Activated T-cell treated with anti-CD3 and anti-CD28 coated beads, Interleukin-2, amount 50 U/mL, for 1 hour (primary cell): ENCODE results near the gene SH3BP4.
"Not testable (repeated sequence)": the region's sequence is repeated elsewhere in the genome, so short reads cannot be mapped to it uniquely, and the experiment has no call there.

Experiments used
- DNase-seq: peaks from one replicate; pipeline ENCODE4 v3.0.0-alpha.2; 2020

SH3BP4 gene

GRCh38 chr2:234999740-235000425 is 48.1 kb downstream of the SH3BP4 start:
- DNase-seq: no peak

- DNase-seq: no peak
These were observed 48.8 kb downstream of the SH3BP4 start for GRCh38 chr2:235000426-235001236.

GRCh38 chr2:235001237-235002133 is 49.7 kb downstream of the SH3BP4 start:
- DNase-seq: no peak

- DNase-seq: no peak
These were observed 50.6 kb downstream of the SH3BP4 start for GRCh38 chr2:235002198-235003095.

- no peak for DNase-seq
These were observed 51.4 kb downstream of the SH3BP4 start for GRCh38 chr2:235003096-235003775.

- no peak for DNase-seq
These were observed 52.6 kb downstream of the SH3BP4 start for GRCh38 chr2:235004329-235004903.

- DNase-seq: no peak
These were observed 53.2 kb downstream of the SH3BP4 start for GRCh38 chr2:235005023-235005422.

GRCh38 chr2:235005603-235006259 is 53.9 kb downstream of the SH3BP4 start:
- DNase-seq: no peak

GRCh38 chr2:235006461-235006860 is 54.6 kb downstream of the SH3BP4 start:
- no peak for DNase-seq

- DNase-seq: no peak
These were observed 55.2 kb downstream of the SH3BP4 start for GRCh38 chr2:235006986-235007385.

- no peak for DNase-seq
These were observed 56.0 kb downstream of the SH3BP4 start for GRCh38 chr2:235007664-235008457.

- DNase-seq: no peak
These were observed 56.8 kb downstream of the SH3BP4 start for GRCh38 chr2:235008584-235009044.

- DNase-seq: no peak
These were observed 57.3 kb downstream of the SH3BP4 start for GRCh38 chr2:235009081-235009480.

- DNase-seq: no peak
These were observed 58.4 kb downstream of the SH3BP4 start for GRCh38 chr2:235010117-235010714.

- no peak for DNase-seq
These were observed 59.8 kb downstream of the SH3BP4 start for GRCh38 chr2:235011607-235011928.

GRCh38 chr2:235011929-235012631 is 60.3 kb downstream of the SH3BP4 start:
- DNase-seq: no peak

- DNase-seq: no peak
These were observed 65.6 kb downstream of the SH3BP4 start for GRCh38 chr2:235017441-235017840.

GRCh38 chr2:235018838-235019237 is 67.0 kb downstream of the SH3BP4 start:
- no peak for DNase-seq

- not testable (repeated sequence) for DNase-seq
These were observed 68.3 kb downstream of the SH3BP4 start for GRCh38 chr2:235020141-235020540.
